Stomach (tissue), 9 donors: Measurements from ENCODE around the gene FUT1. TPM values are rescaled to one million over a fixed set of nuclear protein-coding genes. Genes with fewer than 3 reads are reported as not detected.

ENCODE experiments used
- DNase-seq, 2 donors: peaks; one replicate each; pipeline versions ENCODE4 v3.0.0 to v3.0.0-alpha.2; 2013 to 2019
- H3K27ac ChIP-seq, 5 donors: fragments of 200-600 bp in 4 of 5; sonication (generic) in 4 of 5; one replicate each; pipeline ENCODE4 v1.5.1; 2013 to 2019; ENCODE audit warnings: mild to moderate bottlenecking in 1 of 5, moderate library complexity in 1 of 5
- H3K27me3 ChIP-seq, 3 donors: fragments of 200-600 bp; sonication (generic); one replicate each; pipeline ENCODE4 v1.5.1; 2017 to 2019; ENCODE audit warnings: mixed run types in 1 of 3
- H3K36me3 ChIP-seq, 4 donors: fragments of 200-600 bp; sonication (generic); 1 replicate in 3 of 4; 2 replicates in 1 of 4; pipeline ENCODE4 v1.5.1; 2016 to 2019
- H3K4me1 ChIP-seq, 4 donors: fragments of 200-600 bp; sonication (generic); one replicate each; pipeline ENCODE4 v1.5.1; 2016 to 2019
- H3K4me3 ChIP-seq, 4 donors: fragments of 200-600 bp; sonication (generic) in 3 of 4; one replicate each; pipeline ENCODE4 v1.5.1; 2016 to 2019; ENCODE audit warnings: mild to moderate bottlenecking in 1 of 4
- H3K9me3 ChIP-seq, 4 donors: fragments of 200-600 bp; sonication (generic); one replicate each; pipeline ENCODE4 v1.5.1; 2016 to 2019
- EP300 ChIP-seq: sonication (generic); formaldehyde crosslinking; IDR thresholded peaks from one replicate; pipeline ENCODE4 v1.6.1; 2017; ENCODE audit warnings: antibody characterized with exemption
- POLR2A ChIP-seq, 4 donors: fragments of 450-650 bp; IDR thresholded peaks; one replicate each; pipeline ENCODE4 v1.6.1; 2016; ENCODE audit warnings: antibody characterized with exemption in 4 of 4, control low read depth in 2 of 4, mild to moderate bottlenecking in 1 of 4, moderate library complexity in 1 of 4
- POLR2AphosphoS5 ChIP-seq, 3 donors: sonication (generic); formaldehyde crosslinking; IDR thresholded peaks; one replicate each; pipeline ENCODE4 v1.6.1; 2016; ENCODE audit warnings: antibody characterized with exemption in 3 of 3
- WGBS, 5 donors: extraction: QIAGEN DNeasy Blood & Tissue Kit in 3 of 5; methylation state at CpG; one replicate each; pipeline versions ENCODE4 v1.1.5 to v1.1.7; 2013 to 2018; 5-methylcytosine and 5-hydroxymethylcytosine counted together
- intact Hi-C: fragments of 100-400 bp; cut with DNase I; formaldehyde crosslinking; loops from one replicate; pipeline ENCODE4 v1.15.1; 2023; ENCODE audit warnings: low total_unique reads
- polyA plus RNA-seq, 3 donors: library from polyadenylated mRNA; stranded (reverse); fragments of 200-250 nt; gene quantifications; one replicate each; pipeline ENCODE4 v1.2.3, GENCODE V29; 2013
- total RNA-seq, 5 donors: library from RNA; depleted of rRNA; stranded (reverse); fragments of >200 nt; gene quantifications; one replicate each; pipeline versions ENCODE4 v1.1.0 to v1.2.3, GENCODE V29; 2014 to 2016
- TF ChIP-seq, protein P1 (sequence below), 7 experiments: fragments of 450-650 bp in 4 of 7; fragments of 200-600 bp in 3 of 7; sonication (generic) in 3 of 7; IDR thresholded peaks; one replicate each; pipeline ENCODE4 v1.5.1; 2016 to 2019; ENCODE audit warnings: antibody characterized with exemption in 7 of 7, control low read depth in 2 of 7, mild to moderate bottlenecking in 1 of 7
- donor health status: healthy with polysubstance abuse.
- donor health status: Bipolar disorder and iron deficiency.
- donor health status: healthy.

The FUT1 gene
- total and polyA plus RNA-seq, 8 donors, result 7.0 to 54.5 (median 7.3) TPM; not detected in 1

DNA sequence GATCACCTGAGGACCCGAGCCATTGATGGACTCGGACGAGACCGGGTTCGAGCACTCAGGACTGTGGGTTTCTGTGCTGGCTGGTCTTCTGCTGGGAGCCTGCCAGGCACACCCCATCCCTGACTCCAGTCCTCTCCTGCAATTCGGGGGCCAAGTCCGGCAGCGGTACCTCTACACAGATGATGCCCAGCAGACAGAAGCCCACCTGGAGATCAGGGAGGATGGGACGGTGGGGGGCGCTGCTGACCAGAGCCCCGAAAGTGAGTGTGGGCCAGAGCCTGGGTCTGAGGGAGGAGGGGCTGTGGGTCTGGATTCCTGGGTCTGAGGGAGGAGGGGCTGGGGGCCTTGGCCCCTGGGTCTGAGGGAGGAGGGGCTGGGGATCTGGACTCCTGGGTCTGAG is 3.8 kb upstream of the FUT1 start:
- Histone ChIP-seq H3K27ac (no peak overlapping the region), H3K4me1 (peaks cover 6 to 23% (median 21%) of the 10 kb centered on the region in 4 donors), H3K27me3 (peaks cover 0 to 34% (median 10%) of the 10 kb centered on the region in 3 donors), H3K4me3 (no peak overlapping the region), H3K9me3 (no peaks in the 10 kb centered on the region), H3K36me3 (no peaks in the 10 kb centered on the region)
- DNase-seq, result no peak
- 85 to 97% (median 92%) methylated on average over 6 to 11 of the region's 11 CpGs for WGBS, 5 donors
- intact Hi-C loops, result no loop called here
- TF ChIP-seq EP300 (no peak), POLR2A (IDR thresholded peaks at IDR 0.05) (no peak), POLR2AphosphoS5 (IDR thresholded peaks at IDR 0.05) (no peak)
- TF ChIP-seq, protein P1, sequence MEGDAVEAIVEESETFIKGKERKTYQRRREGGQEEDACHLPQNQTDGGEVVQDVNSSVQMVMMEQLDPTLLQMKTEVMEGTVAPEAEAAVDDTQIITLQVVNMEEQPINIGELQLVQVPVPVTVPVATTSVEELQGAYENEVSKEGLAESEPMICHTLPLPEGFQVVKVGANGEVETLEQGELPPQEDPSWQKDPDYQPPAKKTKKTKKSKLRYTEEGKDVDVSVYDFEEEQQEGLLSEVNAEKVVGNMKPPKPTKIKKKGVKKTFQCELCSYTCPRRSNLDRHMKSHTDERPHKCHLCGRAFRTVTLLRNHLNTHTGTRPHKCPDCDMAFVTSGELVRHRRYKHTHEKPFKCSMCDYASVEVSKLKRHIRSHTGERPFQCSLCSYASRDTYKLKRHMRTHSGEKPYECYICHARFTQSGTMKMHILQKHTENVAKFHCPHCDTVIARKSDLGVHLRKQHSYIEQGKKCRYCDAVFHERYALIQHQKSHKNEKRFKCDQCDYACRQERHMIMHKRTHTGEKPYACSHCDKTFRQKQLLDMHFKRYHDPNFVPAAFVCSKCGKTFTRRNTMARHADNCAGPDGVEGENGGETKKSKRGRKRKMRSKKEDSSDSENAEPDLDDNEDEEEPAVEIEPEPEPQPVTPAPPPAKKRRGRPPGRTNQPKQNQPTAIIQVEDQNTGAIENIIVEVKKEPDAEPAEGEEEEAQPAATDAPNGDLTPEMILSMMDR (IDR thresholded peaks at IDR 0.05), result no peak

DNA sequence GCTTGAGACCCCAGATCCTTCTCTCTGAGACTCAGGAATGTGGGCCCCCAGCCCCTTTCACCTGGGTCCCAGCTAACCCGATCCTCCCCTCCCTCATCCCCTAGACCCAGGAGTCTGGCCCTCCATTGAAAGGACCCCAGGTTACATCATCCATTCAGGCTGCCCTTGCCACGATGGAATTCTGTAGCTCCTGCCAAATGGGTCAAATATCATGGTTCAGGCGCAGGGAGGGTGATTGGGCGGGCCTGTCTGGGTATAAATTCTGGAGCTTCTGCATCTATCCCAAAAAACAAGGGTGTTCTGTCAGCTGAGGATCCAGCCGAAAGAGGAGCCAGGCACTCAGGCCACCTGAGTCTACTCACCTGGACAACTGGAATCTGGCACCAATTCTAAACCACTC is 3.3 kb upstream of the FUT1 start:
- peaks cover 0 to 38% (median 10%) of the 10 kb centered on the region in 3 donors for H3K27me3 ChIP-seq
- no peak overlapping the region for H3K27ac ChIP-seq
- peaks cover 7 to 27% (median 25%) of the 10 kb centered on the region in 4 donors for H3K4me1 ChIP-seq
- H3K36me3 ChIP-seq, result no peaks in the 10 kb centered on the region
- H3K4me3 ChIP-seq, result no peak overlapping the region
- intact Hi-C loops, result no loop called here
- no peak for TF ChIP-seq POLR2A (IDR thresholded peaks at IDR 0.05)
- no peak for TF ChIP-seq EP300
- TF ChIP-seq POLR2AphosphoS5 (IDR thresholded peaks at IDR 0.05), result no peak
- TF ChIP-seq, protein P1 (IDR thresholded peaks at IDR 0.05), result no peak
- no peak for DNase-seq
- 42 to 74% (median 70%) methylated on average over 2 to 5 of the region's 5 CpGs for WGBS, 5 donors
- no peaks in the 10 kb centered on the region for H3K9me3 ChIP-seq

DNA sequence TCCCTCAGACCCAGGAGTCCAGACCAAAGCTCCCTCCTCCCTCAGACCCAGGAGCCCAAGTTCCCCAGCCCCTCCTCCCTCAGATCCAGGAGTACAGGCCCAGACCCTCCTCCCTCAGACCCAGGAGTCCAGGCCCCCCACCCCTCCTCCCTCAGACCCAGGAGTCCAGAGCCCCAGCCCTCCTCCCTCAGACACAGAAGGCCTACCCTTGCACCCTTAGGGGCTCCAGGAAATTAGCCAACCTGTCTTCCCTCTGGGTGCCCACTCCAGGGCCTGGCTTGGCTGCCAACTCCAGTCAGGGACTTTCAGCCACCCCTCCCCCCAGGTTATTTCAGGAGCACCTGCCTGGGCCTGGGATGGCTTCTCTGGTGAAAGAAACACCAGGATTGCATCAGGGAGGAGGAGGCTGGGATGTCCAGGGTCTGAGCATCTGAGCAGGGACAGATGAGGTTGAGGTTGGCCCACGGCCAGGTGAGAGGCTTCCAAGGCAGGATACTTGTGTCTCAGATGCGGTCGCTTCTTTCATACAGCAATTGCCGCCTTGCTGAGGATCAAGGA is 2.7 kb upstream of the FUT1 start, which contains the start of gene FGF21:
TSS of gene FGF21 (plus strand) at position 441 of the 558 bp plus-strand sequence. CDS start 713 bp downstream, outside the sequence.
- no peaks in the 10 kb centered on the region for H3K9me3 ChIP-seq
- DNase-seq, result no peak
- H3K27me3 ChIP-seq, result peaks cover 0 to 45% (median 10%) of the 10 kb centered on the region in 3 donors
- H3K4me3 ChIP-seq, result no peak within 1 kb of the TSS
- H3K27ac ChIP-seq, result no peak within 1 kb of the TSS
- 78 to 92% (median 83%) methylated on average over 4 of the region's 4 CpGs for WGBS, 5 donors
- H3K4me1 ChIP-seq, result peaks cover 11 to 33% (median 26%) of the 10 kb centered on the region in 4 donors
- peaks cover 0 to 3% (median 0%) of the 10 kb centered on the region in 4 donors for H3K36me3 ChIP-seq
- intact Hi-C loops, result no loop called here
- no peak for TF ChIP-seq POLR2A (IDR thresholded peaks at IDR 0.05)
- no peak for TF ChIP-seq POLR2AphosphoS5 (IDR thresholded peaks at IDR 0.05)
- TF ChIP-seq, protein P1 (IDR thresholded peaks at IDR 0.05), result no peak
- TF ChIP-seq EP300, result no peak

DNA sequence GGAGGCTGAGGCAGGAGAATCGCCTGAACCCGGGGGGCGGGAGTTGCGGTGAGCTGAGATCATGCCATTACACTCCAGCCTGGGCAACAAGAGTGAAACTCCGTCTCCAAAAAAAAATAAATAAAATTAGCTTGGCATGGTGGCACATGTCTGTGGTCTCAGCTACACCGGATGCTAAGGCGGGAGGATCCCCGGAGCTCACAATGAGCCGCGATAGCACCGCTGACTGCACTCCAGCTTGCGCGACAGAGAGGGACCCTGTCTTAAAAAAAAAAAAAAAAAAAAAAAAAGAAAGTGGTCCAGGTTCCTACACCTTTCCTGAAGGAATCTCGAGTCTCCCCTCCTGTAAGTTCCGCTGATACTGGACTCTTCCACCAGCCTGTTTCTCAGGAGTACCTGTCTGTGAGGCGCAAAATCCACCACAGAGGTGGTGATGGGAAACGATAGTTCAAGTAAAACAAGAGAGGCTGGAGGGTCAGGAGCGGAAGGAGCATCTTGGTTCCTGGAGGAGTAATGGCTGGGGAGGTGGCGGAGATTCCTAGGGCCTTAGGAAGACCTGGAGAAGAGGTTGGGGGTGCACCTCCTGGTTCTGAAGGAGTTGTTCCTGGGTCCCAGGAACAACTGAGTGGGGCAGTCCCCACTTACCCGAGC is 471 bp downstream of the FUT1 start:
- Histone ChIP-seq H3K36me3 (peaks cover 0 to 9% (median 0%) of the 10 kb centered on the region in 4 donors), H3K4me3 (peak overlapping the region; percentile 48 to 58 (median 54)), H3K4me1 (peaks cover 15 to 50% (median 33%) of the 10 kb centered on the region in 4 donors), H3K27me3 (peaks cover 0 to 58% (median 10%) of the 10 kb centered on the region in 3 donors), H3K27ac (peak overlapping the region; percentile 81 to 89 (median 86)), H3K9me3 (no peaks in the 10 kb centered on the region)
- TF ChIP-seq EP300 (no peak), POLR2A (IDR thresholded peaks at IDR 0.05) (no peak)
- TF ChIP-seq, protein P1 (IDR thresholded peaks at IDR 0.05), result no peak
- DNase-seq, result no peak
- intact Hi-C loops, result no loop called here
- WGBS, 5 donors, result 10 to 26% (median 15%) methylated on average over 19 to 20 of the region's 20 CpGs
